Panc1 (cell line): Measurements from ENCODE around the gene ZNF672.

Experiments used
- TCF7L2 ChIP-seq: IDR thresholded peaks from 2 replicates; pipeline ENCODE4 v1.6.1; 2011; ENCODE audit warnings: mild to moderate bottlenecking, low read depth, low read length, inconsistent platforms
- TF ChIP-seq, protein P1 (sequence below): fragments of 450-650 bp; IDR thresholded peaks from 2 replicates; pipeline ENCODE4 v1.5.1; 2017; ENCODE audit warnings: mild to moderate bottlenecking
- TF ChIP-seq, protein P2 (sequence below), 2 experiments: IDR thresholded peaks; 2 replicates each; pipeline ENCODE4 v1.6.1; 2011 to 2012; ENCODE audit warnings: low read depth in 2 of 2, control low read depth in 1 of 2, low read length in 1 of 2, mild to moderate bottlenecking in 1 of 2, moderate library complexity in 1 of 2; ENCODE audit not compliant: insufficient read depth in 1 of 2

DNA sequence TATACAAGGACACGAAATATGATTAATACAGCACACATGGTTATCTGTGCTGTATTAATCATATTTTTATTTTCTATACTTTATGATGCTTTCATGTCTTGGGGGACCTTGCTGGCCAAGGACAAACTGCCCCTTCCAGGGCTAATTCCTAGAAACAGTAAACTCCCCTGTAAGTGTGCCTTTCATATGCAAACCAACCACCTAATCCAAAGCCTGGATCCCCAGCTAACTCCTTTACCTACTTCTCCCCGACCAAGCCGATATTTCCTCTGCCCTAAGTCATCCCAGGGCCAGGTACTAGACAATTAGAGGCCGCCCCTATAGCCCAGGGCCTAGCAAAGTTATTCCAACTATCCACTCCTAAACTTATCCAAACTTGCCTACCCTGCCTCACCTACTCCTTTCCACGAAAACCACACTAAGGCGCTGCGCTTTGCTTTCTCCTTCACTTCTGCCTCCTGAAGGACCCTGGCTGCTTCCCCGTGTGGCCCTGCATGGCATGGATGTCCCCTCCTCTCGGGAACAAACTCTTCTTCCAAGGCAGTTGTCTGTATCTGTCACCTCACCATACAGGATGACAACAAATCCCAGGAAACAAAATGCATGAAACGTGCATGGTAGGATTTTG lies 22.5 kb upstream of the ZNF672 start:
- TF ChIP-seq, protein P1, sequence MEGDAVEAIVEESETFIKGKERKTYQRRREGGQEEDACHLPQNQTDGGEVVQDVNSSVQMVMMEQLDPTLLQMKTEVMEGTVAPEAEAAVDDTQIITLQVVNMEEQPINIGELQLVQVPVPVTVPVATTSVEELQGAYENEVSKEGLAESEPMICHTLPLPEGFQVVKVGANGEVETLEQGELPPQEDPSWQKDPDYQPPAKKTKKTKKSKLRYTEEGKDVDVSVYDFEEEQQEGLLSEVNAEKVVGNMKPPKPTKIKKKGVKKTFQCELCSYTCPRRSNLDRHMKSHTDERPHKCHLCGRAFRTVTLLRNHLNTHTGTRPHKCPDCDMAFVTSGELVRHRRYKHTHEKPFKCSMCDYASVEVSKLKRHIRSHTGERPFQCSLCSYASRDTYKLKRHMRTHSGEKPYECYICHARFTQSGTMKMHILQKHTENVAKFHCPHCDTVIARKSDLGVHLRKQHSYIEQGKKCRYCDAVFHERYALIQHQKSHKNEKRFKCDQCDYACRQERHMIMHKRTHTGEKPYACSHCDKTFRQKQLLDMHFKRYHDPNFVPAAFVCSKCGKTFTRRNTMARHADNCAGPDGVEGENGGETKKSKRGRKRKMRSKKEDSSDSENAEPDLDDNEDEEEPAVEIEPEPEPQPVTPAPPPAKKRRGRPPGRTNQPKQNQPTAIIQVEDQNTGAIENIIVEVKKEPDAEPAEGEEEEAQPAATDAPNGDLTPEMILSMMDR = no peak
- TF ChIP-seq, protein P2, sequence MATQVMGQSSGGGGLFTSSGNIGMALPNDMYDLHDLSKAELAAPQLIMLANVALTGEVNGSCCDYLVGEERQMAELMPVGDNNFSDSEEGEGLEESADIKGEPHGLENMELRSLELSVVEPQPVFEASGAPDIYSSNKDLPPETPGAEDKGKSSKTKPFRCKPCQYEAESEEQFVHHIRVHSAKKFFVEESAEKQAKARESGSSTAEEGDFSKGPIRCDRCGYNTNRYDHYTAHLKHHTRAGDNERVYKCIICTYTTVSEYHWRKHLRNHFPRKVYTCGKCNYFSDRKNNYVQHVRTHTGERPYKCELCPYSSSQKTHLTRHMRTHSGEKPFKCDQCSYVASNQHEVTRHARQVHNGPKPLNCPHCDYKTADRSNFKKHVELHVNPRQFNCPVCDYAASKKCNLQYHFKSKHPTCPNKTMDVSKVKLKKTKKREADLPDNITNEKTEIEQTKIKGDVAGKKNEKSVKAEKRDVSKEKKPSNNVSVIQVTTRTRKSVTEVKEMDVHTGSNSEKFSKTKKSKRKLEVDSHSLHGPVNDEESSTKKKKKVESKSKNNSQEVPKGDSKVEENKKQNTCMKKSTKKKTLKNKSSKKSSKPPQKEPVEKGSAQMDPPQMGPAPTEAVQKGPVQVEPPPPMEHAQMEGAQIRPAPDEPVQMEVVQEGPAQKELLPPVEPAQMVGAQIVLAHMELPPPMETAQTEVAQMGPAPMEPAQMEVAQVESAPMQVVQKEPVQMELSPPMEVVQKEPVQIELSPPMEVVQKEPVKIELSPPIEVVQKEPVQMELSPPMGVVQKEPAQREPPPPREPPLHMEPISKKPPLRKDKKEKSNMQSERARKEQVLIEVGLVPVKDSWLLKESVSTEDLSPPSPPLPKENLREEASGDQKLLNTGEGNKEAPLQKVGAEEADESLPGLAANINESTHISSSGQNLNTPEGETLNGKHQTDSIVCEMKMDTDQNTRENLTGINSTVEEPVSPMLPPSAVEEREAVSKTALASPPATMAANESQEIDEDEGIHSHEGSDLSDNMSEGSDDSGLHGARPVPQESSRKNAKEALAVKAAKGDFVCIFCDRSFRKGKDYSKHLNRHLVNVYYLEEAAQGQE (IDR thresholded peaks at IDR 0.05; ENCODE audit: insufficient read depth in 1 of 2, low read depth in 2 of 2, low read length in 1 of 2) = no peak
- no peak for TF ChIP-seq TCF7L2
